CD4-positive, alpha-beta T cell (primary cell): ENCODE data around the gene TNS3. TPM values are rescaled to one million over a fixed set of nuclear protein-coding genes. Genes with fewer than 3 reads are reported as not detected.

Source experiments
- ATAC-seq: fragments of 200-7000 bp; cut with Tn5 transposase; one replicate; pipeline ENCODE4 v1.10.0; 2022; ENCODE audit warnings: mild to moderate bottlenecking; ENCODE audit not compliant: poor library complexity
- CTCF ChIA-PET: fragments of 350-600 bp; sonication (Branson Sonifier 250); formaldehyde crosslinking; loops from one replicate; lab custom pipeline; 2021; ENCODE audit warnings: antibody characterized with exemption, inconsistent platforms; lab: Charles Lee
- POLR2A ChIA-PET: fragments of 350-600 bp; sonication (Branson Sonifier 250); formaldehyde crosslinking; loops from one replicate; lab custom pipeline; 2021; ENCODE audit warnings: antibody characterized with exemption, inconsistent platforms; lab: Charles Lee
- DNase-seq, 14 experiments: peaks; one replicate each; pipeline ENCODE4 v3.0.0-alpha.2; 2013 to 2020; ENCODE audit warnings: mixed read lengths in 2 of 14
- H3K27ac ChIP-seq, 2 donors: one replicate each; pipeline versions ENCODE4 v1.5.1 to v1.7.0; 2013; ENCODE audit warnings: low read length in 2 of 2, low read depth in 1 of 2, mild to moderate bottlenecking in 1 of 2
- H3K27me3 ChIP-seq, 2 experiments: 1 replicate in 1 of 2; 2 replicates in 1 of 2; pipeline versions ENCODE4 v1.6.1 to v1.7.0; 2013; ENCODE audit warnings: low read length in 2 of 2, control low read depth in 1 of 2, mild to moderate bottlenecking in 1 of 2, moderate library complexity in 1 of 2; ENCODE audit not compliant: insufficient read depth in 2 of 2, control insufficient read depth in 1 of 2
- H3K36me3 ChIP-seq: one replicate; pipeline ENCODE4 v1.6.1; 2013; ENCODE audit warnings: low read length, control low read depth; ENCODE audit not compliant: insufficient read depth
- H3K4me1 ChIP-seq: one replicate; pipeline ENCODE4 v1.6.1; 2013; ENCODE audit warnings: low read length, control low read depth; ENCODE audit not compliant: insufficient read depth
- H3K4me3 ChIP-seq: one replicate; pipeline ENCODE4 v1.5.1; 2013; ENCODE audit warnings: mild to moderate bottlenecking, low read length, moderate library complexity
- H3K9me3 ChIP-seq, 2 experiments: 1 replicate in 1 of 2; 2 replicates in 1 of 2; pipeline versions ENCODE4 v1.6.1 to v1.7.0; 2013; ENCODE audit warnings: low read length in 2 of 2, mild to moderate bottlenecking in 2 of 2, control low read depth in 1 of 2, moderate library complexity in 1 of 2; ENCODE audit not compliant: control insufficient read depth in 1 of 2, insufficient read depth in 1 of 2
- H3K27ac Mint-ChIP-seq: one replicate; pipeline ENCODE4 v1.8.0; 2020; ENCODE audit warnings: mixed read lengths
- H3K27me3 Mint-ChIP-seq: one replicate; pipeline ENCODE4 v1.8.0; 2021; ENCODE audit warnings: mixed read lengths
- H3K36me3 Mint-ChIP-seq: one replicate; pipeline ENCODE4 v1.8.0; 2021; ENCODE audit warnings: low read depth, mixed read lengths
- H3K4me1 Mint-ChIP-seq: one replicate; pipeline ENCODE4 v1.8.0; 2021; ENCODE audit warnings: low read depth, mixed read lengths
- H3K4me3 Mint-ChIP-seq: one replicate; pipeline ENCODE4 v1.8.0; 2020; ENCODE audit warnings: mild to moderate bottlenecking, mixed read lengths
- H3K9me3 Mint-ChIP-seq: one replicate; pipeline ENCODE4 v1.8.0; 2020; ENCODE audit warnings: mixed read lengths
- CTCF ChIP-seq: fragments of 200-600 bp; IDR thresholded peaks from one replicate; pipeline ENCODE4 v1.8.0; 2022; ENCODE audit warnings: antibody characterized with exemption, mild to moderate bottlenecking
- intact Hi-C, 2 experiments: fragments of 100-400 bp; cut with DNase I in 1 of 2; cut with micrococcal nuclease in 1 of 2; formaldehyde crosslinking; loops; one replicate each; pipeline versions ENCODE4 v1.15.1 to v1.9.0; 2023 to 2025; cut with DNase I, micrococcal nuclease
- total RNA-seq, 174 experiments: library from RNA in 2 of 174; stranded (reverse) in 2 of 174; gene quantifications; one replicate each; pipeline ENCODE4 v1.2.3 and lab custom pipeline; 2021 to 2026

TNS3 gene
- total RNA-seq, 2 experiments from 2014 or later: 0.16 to 0.47 TPM

- TF ChIP-seq CTCF: no peak
- Histone ChIP-seq H3K4me3 (no peak overlapping the region), H3K9me3 (peaks cover 0 to 23% of the 10 kb centered on the region in 2 experiments), H3K27me3 (no peaks in the 10 kb centered on the region), H3K36me3 (no peaks in the 10 kb centered on the region), H3K4me1 (no peaks in the 10 kb centered on the region), H3K27ac (no peak overlapping the region)
- DNase-seq (no peak), ATAC-seq (no peak)
- H3K9me3 Mint-ChIP-seq: no peaks in the 10 kb centered on the region
- no peak overlapping the region for H3K4me3 Mint-ChIP-seq
- peaks cover 11% of the 10 kb centered on the region for H3K4me1 Mint-ChIP-seq
- CTCF ChIA-PET: no interaction called here
- POLR2A ChIA-PET: no interaction called here
- intact Hi-C loops: no loop called here
- H3K27ac Mint-ChIP-seq: no peak overlapping the region
- H3K27me3 Mint-ChIP-seq: no peaks in the 10 kb centered on the region
- H3K36me3 Mint-ChIP-seq: no peaks in the 10 kb centered on the region
Measured at GRCh38 chr7:47405286-47405904, 176.5 kb downstream of the TNS3 start.

- Histone ChIP-seq H3K9me3 (peaks cover 0 to 23% of the 10 kb centered on the region in 2 experiments), H3K27me3 (no peaks in the 10 kb centered on the region), H3K4me1 (no peaks in the 10 kb centered on the region), H3K36me3 (no peaks in the 10 kb centered on the region), H3K27ac (no peak overlapping the region), H3K4me3 (no peak overlapping the region)
- DNase-seq (peak in 1 of 14 experiments; percentile 14), ATAC-seq (peak; percentile 61)
- Mint-ChIP-seq H3K4me3 (peak overlapping the region; percentile 9), H3K9me3 (no peaks in the 10 kb centered on the region), H3K27ac (peak overlapping the region; percentile 16), H3K36me3 (no peaks in the 10 kb centered on the region), H3K27me3 (no peaks in the 10 kb centered on the region), H3K4me1 (peaks cover 11% of the 10 kb centered on the region)
- no peak for TF ChIP-seq CTCF
- intact Hi-C loops: no loop called here
- ChIA-PET POLR2A (no interaction called here), CTCF (no interaction called here)
Measured at GRCh38 chr7:47404010-47404409, 177.9 kb downstream of the TNS3 start.

GRCh38 chr7:47402941-47403866 is 178.7 kb downstream of the TNS3 start:
- H3K36me3 Mint-ChIP-seq: no peaks in the 10 kb centered on the region
- H3K27ac Mint-ChIP-seq: peak overlapping the region; percentile 16
- H3K9me3 Mint-ChIP-seq: no peaks in the 10 kb centered on the region
- H3K4me1 ChIP-seq: no peaks in the 10 kb centered on the region
- peaks cover 0 to 21% of the 10 kb centered on the region in 2 experiments for H3K9me3 ChIP-seq
- H3K27me3 Mint-ChIP-seq: no peaks in the 10 kb centered on the region
- H3K27me3 ChIP-seq: no peaks in the 10 kb centered on the region
- H3K4me3 Mint-ChIP-seq: no peak overlapping the region
- H3K4me3 ChIP-seq: no peak overlapping the region
- peak in 1 of 14 experiments; percentile 25 for DNase-seq
- H3K4me1 Mint-ChIP-seq: peaks cover 11% of the 10 kb centered on the region
- ATAC-seq: no peak
- intact Hi-C loops: no loop called here
- TF ChIP-seq CTCF: no peak
- CTCF ChIA-PET: no interaction called here
- POLR2A ChIA-PET: no interaction called here
- no peak overlapping the region for H3K27ac ChIP-seq
- no peaks in the 10 kb centered on the region for H3K36me3 ChIP-seq
